GM23338 (cell line): ENCODE results near the gene KLC3. TPM values are rescaled to one million over a fixed set of nuclear protein-coding genes. Genes with fewer than 3 reads are reported as not detected.
A peak's percentile ranks its signal among the peaks of the same experiment; 100 is the strongest.

ENCODE experiments used
- ATAC-seq: fragments of 200-7000 bp; cut with Tn5 transposase; 3 replicates; pipeline ENCODE4 v1.9.1; 2020
- DNase-seq: peaks from one replicate; pipeline ENCODE4 v3.0.0-alpha.2; 2015; ENCODE audit warnings: low spot score
- H2AFZ ChIP-seq: fragments of 200-600 bp; sonication (generic); 2 replicates; pipeline ENCODE4 v1.8.0; 2016; ENCODE audit warnings: antibody characterized with exemption, mild to moderate bottlenecking, moderate library complexity
- H3F3A ChIP-seq: fragments of 200-600 bp; sonication (generic); replicated peaks from 2 replicates; pipeline ENCODE4 v1.8.0; 2017; ENCODE audit warnings: antibody characterized with exemption, mixed run types, low read depth
- H3K27ac ChIP-seq: fragments of 200-600 bp; sonication (generic); 2 replicates; pipeline ENCODE4 v1.6.1; 2016; ENCODE audit warnings: low read depth
- H3K27me3 ChIP-seq: fragments of 200-600 bp; sonication (generic); 2 replicates; pipeline ENCODE4 v1.8.0; 2016; ENCODE audit warnings: mild to moderate bottlenecking, mixed run types, moderate library complexity; ENCODE audit not compliant: insufficient read depth
- H3K36me3 ChIP-seq: fragments of 200-600 bp; sonication (generic); 2 replicates; pipeline ENCODE4 v1.8.0; 2016; ENCODE audit warnings: mild to moderate bottlenecking; ENCODE audit not compliant: insufficient read depth
- H3K4me1 ChIP-seq: fragments of 200-600 bp; sonication (generic); 2 replicates; pipeline ENCODE4 v1.8.0; 2016; ENCODE audit warnings: mild to moderate bottlenecking, moderate library complexity; ENCODE audit not compliant: insufficient read depth
- H3K4me2 ChIP-seq: fragments of 200-600 bp; sonication (generic); 2 replicates; pipeline ENCODE4 v1.7.1; 2017; ENCODE audit warnings: mixed run types
- H3K4me3 ChIP-seq: fragments of 200-600 bp; sonication (generic); 2 replicates; pipeline ENCODE4 v1.6.1; 2016; ENCODE audit warnings: mixed run types
- H3K79me2 ChIP-seq: fragments of 200-600 bp; sonication (generic); replicated peaks from 2 replicates; pipeline ENCODE4 v1.8.0; 2017; ENCODE audit warnings: mild to moderate bottlenecking; ENCODE audit not compliant: insufficient read depth
- H3K9me2 ChIP-seq: fragments of 200-600 bp; sonication (generic); 2 replicates; pipeline ENCODE4 v1.8.0; 2017; ENCODE audit not compliant: insufficient read depth
- H4K20me1 ChIP-seq: fragments of 200-600 bp; sonication (generic); replicated peaks from 2 replicates; pipeline ENCODE4 v1.8.0; 2017; ENCODE audit warnings: mild to moderate bottlenecking; ENCODE audit not compliant: insufficient read depth
- H3K27ac Mint-ChIP-seq: 2 replicates; pipeline ENCODE4 v1.8.0; 2020; ENCODE audit warnings: inconsistent platforms, mild to moderate bottlenecking, moderate library complexity, mixed read lengths
- H3K27me3 Mint-ChIP-seq: 3 replicates; pipeline ENCODE4 v1.8.0; 2022; ENCODE audit warnings: low read depth, mild to moderate bottlenecking, moderate library complexity, mixed read lengths, inconsistent platforms; ENCODE audit not compliant: insufficient read depth, poor library complexity
- H3K36me3 Mint-ChIP-seq: 3 replicates; pipeline ENCODE4 v1.8.0; 2021; ENCODE audit warnings: low read depth, mild to moderate bottlenecking, inconsistent platforms, moderate library complexity, mixed read lengths
- H3K4me1 Mint-ChIP-seq: 3 replicates; pipeline ENCODE4 v1.8.0; 2020; ENCODE audit warnings: mild to moderate bottlenecking, inconsistent platforms, mixed read lengths
- H3K4me3 Mint-ChIP-seq: 3 replicates; pipeline ENCODE4 v1.8.0; 2021; ENCODE audit warnings: moderate library complexity, mild to moderate bottlenecking, inconsistent platforms, mixed read lengths
- H3K9me3 Mint-ChIP-seq: 3 replicates; pipeline ENCODE4 v1.8.0; 2020; ENCODE audit warnings: moderate library complexity, mild to moderate bottlenecking, inconsistent platforms, mixed read lengths
- EZH2phosphoT487 ChIP-seq: fragments of 200-600 bp; sonication (generic); IDR thresholded peaks from one replicate; pipeline ENCODE4 v1.8.1; 2018; ENCODE audit warnings: antibody characterized with exemption; ENCODE audit not compliant: unreplicated experiment
- NANOG ChIP-seq: IDR thresholded peaks from 2 replicates; pipeline ENCODE4 v1.6.1; 2016; ENCODE audit warnings: antibody characterized with exemption, borderline replicate concordance
- POLR2AphosphoS5 ChIP-seq: IDR thresholded peaks from 2 replicates; pipeline ENCODE4 v1.6.1; 2016; ENCODE audit warnings: antibody characterized with exemption, low read depth
- REST ChIP-seq: IDR thresholded peaks from one replicate; pipeline ENCODE4 v1.6.1; 2018; ENCODE audit warnings: antibody characterized with exemption; ENCODE audit not compliant: unreplicated experiment
- ZNF331 ChIP-seq: fragments of 250-450 bp; sonication (Bioruptor Pico); IDR thresholded peaks from 2 replicates; pipeline ENCODE4 v1.5.0; 2020; ENCODE audit warnings: low read depth, mild to moderate bottlenecking, moderate library complexity
- polyA plus RNA-seq: library from polyadenylated mRNA; unstranded; fragments of >200 nt; fragmentation: Nextera tagmentation; extraction: Ambion mirVana; gene quantifications from 2 replicates; pipeline ENCODE4 v1.2.1, GENCODE V29; 2016
- total RNA-seq: library from RNA; depleted of rRNA; stranded (reverse); fragments of >200 nt; shearing (Covaris generic); gene quantifications from 2 replicates; pipeline ENCODE4 v1.2.3, GENCODE V29; 2014

KLC3 gene
- total and polyA plus RNA-seq, 2 experiments from 2014 or later: 3.1 to 6.4 TPM

DNA sequence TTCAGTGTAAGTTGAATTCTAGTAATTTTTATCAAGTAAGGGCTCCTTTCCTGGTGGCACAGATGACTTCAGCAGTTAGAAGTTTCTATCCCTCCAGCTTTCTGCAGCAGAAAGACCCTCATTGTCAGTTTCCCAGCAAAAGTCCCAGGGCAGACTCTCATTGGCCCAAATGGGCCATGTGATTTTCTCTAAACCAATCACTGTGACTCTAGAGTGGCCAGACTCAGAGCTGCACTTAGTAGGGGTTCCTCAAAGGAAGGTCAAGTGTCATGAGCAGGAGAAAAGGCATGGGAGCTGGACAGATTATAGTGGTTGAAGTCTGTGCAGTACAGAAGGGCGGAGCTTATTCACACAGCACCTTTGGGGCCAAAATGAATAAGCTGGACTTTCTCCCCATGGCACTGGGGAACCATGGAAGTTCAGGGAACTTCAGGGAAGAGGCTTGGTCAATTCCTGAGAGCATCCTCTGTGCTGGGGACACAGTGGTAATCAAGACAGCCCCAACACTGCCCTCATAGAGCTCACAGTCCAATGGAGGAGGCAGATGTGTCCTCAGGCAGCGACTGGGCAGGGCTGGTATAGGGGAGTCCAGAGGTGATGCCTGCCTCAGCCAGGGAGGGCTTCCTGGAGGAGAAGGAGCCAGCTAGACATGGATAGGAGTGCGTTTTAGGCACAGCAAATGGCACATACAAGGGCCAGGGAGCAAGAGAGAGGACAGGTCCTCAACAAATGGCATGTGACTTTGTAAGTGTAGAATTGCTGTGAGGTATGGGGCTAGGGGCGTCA is 36.2 kb upstream of the KLC3 start:
- H3K36me3 Mint-ChIP-seq: peaks cover 6% of the 10 kb centered on the region
- no peak for ATAC-seq
- no peak overlapping the region for H3K27ac ChIP-seq
- peaks cover 5% of the 10 kb centered on the region; the same call in 1 of the 2 replicates for H3F3A ChIP-seq
- no peaks in the 10 kb centered on the region for H3K36me3 ChIP-seq
- DNase-seq: no peak
- H3K4me2 ChIP-seq: no peak overlapping the region
- H3K4me1 Mint-ChIP-seq: peaks cover 2% of the 10 kb centered on the region; the same call in 2 of the 3 replicates
- peaks cover 23% of the 10 kb centered on the region for H3K27me3 ChIP-seq
- H3K27me3 Mint-ChIP-seq: peaks cover 16% of the 10 kb centered on the region
- TF ChIP-seq POLR2AphosphoS5 (peak; percentile 28; the same call in 1 of the 2 replicates), REST (no peak), EZH2phosphoT487 (no peak)
- H3K4me3 ChIP-seq: no peak overlapping the region
- H3K4me1 ChIP-seq: no peaks in the 10 kb centered on the region
- no peaks in the 10 kb centered on the region for H4K20me1 ChIP-seq
- no peak overlapping the region for H3K27ac Mint-ChIP-seq
- H3K79me2 ChIP-seq: no peaks in the 10 kb centered on the region
- no peak overlapping the region for H3K4me3 Mint-ChIP-seq
- H2AFZ ChIP-seq: no peak overlapping the region
- no peaks in the 10 kb centered on the region for H3K9me2 ChIP-seq
- H3K9me3 Mint-ChIP-seq: peaks cover 4% of the 10 kb centered on the region; the same call in 1 of the 3 replicates

DNA sequence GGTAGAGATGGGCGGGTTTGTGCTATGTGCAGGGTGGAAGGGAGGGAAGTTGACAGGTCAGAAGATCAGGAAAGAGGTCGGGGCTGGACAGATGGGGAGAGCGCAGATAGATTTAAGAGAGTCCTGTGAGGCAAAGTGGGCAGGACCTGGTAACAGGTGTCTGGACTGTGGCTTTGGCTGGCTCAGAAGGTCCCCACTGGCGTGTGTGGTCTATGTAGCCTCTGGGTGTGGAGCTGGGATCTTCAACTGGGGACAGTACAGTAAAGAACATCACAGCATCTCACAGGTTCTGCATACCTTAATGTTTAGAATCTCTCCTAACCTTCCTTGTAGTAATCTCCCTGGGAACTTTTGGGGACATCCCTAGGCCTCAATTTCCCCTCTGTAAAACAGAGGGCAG is 35.5 kb upstream of the KLC3 start:
- Histone ChIP-seq H3K4me1 (no peaks in the 10 kb centered on the region), H4K20me1 (no peaks in the 10 kb centered on the region), H3K9me2 (no peaks in the 10 kb centered on the region), H3K27me3 (peaks cover 23% of the 10 kb centered on the region), H3F3A (peaks cover 5% of the 10 kb centered on the region; the same call in 1 of the 2 replicates), H3K79me2 (no peaks in the 10 kb centered on the region), H3K4me3 (no peak overlapping the region), H3K36me3 (no peaks in the 10 kb centered on the region), H2AFZ (no peak overlapping the region), H3K27ac (no peak overlapping the region), H3K4me2 (no peak overlapping the region)
- H3K4me1 Mint-ChIP-seq: peaks cover 2% of the 10 kb centered on the region; the same call in 2 of the 3 replicates
- no peak for ATAC-seq
- DNase-seq: no peak
- TF ChIP-seq ZNF331 (CRISPR knock-in tag) (no peak), NANOG (no peak), EZH2phosphoT487 (no peak)
- H3K9me3 Mint-ChIP-seq: peaks cover 4% of the 10 kb centered on the region; the same call in 1 of the 3 replicates
- no peak overlapping the region for H3K4me3 Mint-ChIP-seq
- peaks cover 14% of the 10 kb centered on the region for H3K27me3 Mint-ChIP-seq
- H3K27ac Mint-ChIP-seq: no peak overlapping the region
- H3K36me3 Mint-ChIP-seq: peaks cover 5% of the 10 kb centered on the region; the same call in 2 of the 3 replicates
